ENCODE data around the gene WDR1.

WDR1 gene

DNA sequence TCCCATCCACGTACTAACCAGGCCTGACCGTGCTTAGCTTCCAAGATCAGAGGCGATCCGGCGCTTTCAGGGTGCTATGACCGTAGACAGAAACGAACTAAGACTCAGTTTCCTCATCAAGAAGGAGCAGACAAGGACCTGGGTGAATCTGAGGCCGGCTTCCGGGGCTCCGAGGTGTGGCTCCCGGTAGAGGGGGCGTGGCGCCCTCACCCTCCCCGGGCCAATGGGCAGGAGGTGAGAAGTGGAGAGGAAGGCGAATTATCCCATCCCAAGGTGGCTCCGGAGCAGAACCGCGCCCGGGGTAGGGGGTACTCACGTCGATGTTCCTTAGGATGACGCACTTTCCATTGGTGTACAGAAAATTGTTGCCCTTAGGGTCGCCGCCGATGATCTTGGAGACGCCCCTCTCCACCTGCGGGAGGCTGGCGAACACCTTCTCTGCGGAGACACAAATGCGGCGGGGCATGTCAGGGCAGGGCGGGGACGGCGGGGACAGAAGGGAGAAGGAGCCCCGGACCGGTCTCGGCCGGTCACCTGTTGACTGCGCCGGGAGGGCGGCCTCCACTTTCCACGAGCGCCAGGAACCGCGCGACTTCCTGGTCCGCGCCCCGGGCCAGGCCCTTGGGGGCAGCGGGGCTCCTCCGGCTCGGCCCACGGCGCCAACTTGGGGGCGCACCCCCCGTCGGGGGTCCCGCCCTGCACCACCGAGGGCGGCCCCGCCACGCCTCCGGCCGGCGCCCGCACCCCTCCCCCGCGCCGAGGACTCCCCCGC, 616 bp downstream of the WDR1 start:
- ATAC-seq = peak; percentile 52
- TF ChIP-seq ZNF70 (CRISPR knock-in tag; IDR thresholded peaks at IDR 0.05) = no peak
- no peak for TF ChIP-seq ZFP3 (CRISPR knock-in tag; IDR thresholded peaks at IDR 0.05)
- no peak for TF ChIP-seq OSR1 (CRISPR knock-in tag; IDR thresholded peaks at IDR 0.05)
- TF ChIP-seq ZNF8 (CRISPR knock-in tag; IDR thresholded peaks at IDR 0.05) = no peak
- no peak for TF ChIP-seq GLIS3 (CRISPR knock-in tag; IDR thresholded peaks at IDR 0.05)
- no peak for TF ChIP-seq ISL1 (CRISPR knock-in tag; IDR thresholded peaks at IDR 0.05)
- no peak for TF ChIP-seq PPARA (CRISPR knock-in tag; IDR thresholded peaks at IDR 0.05; ENCODE audit: borderline replicate concordance)
- no peak for TF ChIP-seq ARNTL (CRISPR knock-in tag; IDR thresholded peaks at IDR 0.05; ENCODE audit: borderline replicate concordance, low read depth)

DNA sequence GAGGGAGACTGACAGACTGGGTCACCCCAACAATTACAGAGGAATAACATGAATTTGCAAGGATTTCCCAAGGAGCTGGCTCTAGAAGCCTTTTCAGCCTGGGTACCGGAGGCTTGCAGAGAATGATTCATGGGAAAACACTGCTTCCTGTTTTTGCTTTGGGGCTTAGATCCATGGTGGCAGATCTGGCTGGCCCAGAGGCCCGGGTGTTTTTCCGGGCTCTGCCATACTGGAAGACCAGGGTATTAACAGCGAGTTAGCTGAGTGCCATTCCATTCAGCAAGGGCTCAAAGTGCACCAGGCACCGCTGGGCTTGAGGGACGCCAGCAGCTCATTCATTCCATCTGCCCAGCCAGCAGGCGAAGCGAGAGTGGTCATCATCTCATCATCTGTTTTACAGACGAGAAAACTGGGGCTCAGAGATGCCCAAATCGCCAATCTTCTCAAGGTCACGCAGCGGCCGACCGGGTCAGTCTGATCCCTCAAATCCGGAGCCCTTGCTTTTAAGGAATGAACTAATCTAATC, 1.3 kb downstream of the WDR1 start:
- 0 out of 3 replicates have a peak, but pooled peaks have one; percentile 1 for ATAC-seq
- TF ChIP-seq RARB (CRISPR knock-in tag; IDR thresholded peaks at IDR 0.05) (no peak), ESRRG (CRISPR knock-in tag; IDR thresholded peaks at IDR 0.05) (no peak), TOX (CRISPR knock-in tag; IDR thresholded peaks at IDR 0.05; ENCODE audit: borderline replicate concordance) (no peak), ZFP3 (CRISPR knock-in tag; IDR thresholded peaks at IDR 0.05) (no peak), ARNTL (CRISPR knock-in tag; IDR thresholded peaks at IDR 0.05; ENCODE audit: borderline replicate concordance, low read depth) (no peak), GLIS3 (CRISPR knock-in tag; IDR thresholded peaks at IDR 0.05) (no peak), ISL1 (CRISPR knock-in tag; IDR thresholded peaks at IDR 0.05) (no peak), ZC3H10 (CRISPR knock-in tag; IDR thresholded peaks at IDR 0.05) (no peak), CSDC2 (CRISPR knock-in tag; IDR thresholded peaks at IDR 0.05) (no peak), SNAI2 (CRISPR knock-in tag; IDR thresholded peaks at IDR 0.05) (no peak)
- TF ChIP-seq, protein P1, sequence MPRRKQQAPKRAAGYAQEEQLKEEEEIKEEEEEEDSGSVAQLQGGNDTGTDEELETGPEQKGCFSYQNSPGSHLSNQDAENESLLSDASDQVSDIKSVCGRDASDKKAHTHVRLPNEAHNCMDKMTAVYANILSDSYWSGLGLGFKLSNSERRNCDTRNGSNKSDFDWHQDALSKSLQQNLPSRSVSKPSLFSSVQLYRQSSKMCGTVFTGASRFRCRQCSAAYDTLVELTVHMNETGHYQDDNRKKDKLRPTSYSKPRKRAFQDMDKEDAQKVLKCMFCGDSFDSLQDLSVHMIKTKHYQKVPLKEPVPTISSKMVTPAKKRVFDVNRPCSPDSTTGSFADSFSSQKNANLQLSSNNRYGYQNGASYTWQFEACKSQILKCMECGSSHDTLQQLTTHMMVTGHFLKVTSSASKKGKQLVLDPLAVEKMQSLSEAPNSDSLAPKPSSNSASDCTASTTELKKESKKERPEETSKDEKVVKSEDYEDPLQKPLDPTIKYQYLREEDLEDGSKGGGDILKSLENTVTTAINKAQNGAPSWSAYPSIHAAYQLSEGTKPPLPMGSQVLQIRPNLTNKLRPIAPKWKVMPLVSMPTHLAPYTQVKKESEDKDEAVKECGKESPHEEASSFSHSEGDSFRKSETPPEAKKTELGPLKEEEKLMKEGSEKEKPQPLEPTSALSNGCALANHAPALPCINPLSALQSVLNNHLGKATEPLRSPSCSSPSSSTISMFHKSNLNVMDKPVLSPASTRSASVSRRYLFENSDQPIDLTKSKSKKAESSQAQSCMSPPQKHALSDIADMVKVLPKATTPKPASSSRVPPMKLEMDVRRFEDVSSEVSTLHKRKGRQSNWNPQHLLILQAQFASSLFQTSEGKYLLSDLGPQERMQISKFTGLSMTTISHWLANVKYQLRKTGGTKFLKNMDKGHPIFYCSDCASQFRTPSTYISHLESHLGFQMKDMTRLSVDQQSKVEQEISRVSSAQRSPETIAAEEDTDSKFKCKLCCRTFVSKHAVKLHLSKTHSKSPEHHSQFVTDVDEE (CRISPR knock-in tag; IDR thresholded peaks at IDR 0.05) = no peak
- TF ChIP-seq, protein P2, sequence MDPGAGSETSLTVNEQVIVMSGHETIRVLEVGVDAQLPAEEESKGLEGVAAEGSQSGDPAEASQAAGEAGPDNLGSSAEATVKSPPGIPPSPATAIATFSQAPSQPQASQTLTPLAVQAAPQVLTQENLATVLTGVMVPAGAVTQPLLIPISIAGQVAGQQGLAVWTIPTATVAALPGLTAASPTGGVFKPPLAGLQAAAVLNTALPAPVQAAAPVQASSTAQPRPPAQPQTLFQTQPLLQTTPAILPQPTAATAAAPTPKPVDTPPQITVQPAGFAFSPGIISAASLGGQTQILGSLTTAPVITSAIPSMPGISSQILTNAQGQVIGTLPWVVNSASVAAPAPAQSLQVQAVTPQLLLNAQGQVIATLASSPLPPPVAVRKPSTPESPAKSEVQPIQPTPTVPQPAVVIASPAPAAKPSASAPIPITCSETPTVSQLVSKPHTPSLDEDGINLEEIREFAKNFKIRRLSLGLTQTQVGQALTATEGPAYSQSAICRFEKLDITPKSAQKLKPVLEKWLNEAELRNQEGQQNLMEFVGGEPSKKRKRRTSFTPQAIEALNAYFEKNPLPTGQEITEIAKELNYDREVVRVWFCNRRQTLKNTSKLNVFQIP (CRISPR knock-in tag; IDR thresholded peaks at IDR 0.05; ENCODE audit: borderline replicate concordance, low read depth) = no peak
- TF ChIP-seq, protein P3, sequence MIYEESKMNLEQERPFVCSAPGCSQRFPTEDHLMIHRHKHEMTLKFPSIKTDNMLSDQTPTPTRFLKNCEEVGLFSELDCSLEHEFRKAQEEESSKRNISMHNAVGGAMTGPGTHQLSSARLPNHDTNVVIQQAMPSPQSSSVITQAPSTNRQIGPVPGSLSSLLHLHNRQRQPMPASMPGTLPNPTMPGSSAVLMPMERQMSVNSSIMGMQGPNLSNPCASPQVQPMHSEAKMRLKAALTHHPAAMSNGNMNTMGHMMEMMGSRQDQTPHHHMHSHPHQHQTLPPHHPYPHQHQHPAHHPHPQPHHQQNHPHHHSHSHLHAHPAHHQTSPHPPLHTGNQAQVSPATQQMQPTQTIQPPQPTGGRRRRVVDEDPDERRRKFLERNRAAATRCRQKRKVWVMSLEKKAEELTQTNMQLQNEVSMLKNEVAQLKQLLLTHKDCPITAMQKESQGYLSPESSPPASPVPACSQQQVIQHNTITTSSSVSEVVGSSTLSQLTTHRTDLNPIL (CRISPR knock-in tag; IDR thresholded peaks at IDR 0.05; ENCODE audit: low read depth) = no peak

DNA sequence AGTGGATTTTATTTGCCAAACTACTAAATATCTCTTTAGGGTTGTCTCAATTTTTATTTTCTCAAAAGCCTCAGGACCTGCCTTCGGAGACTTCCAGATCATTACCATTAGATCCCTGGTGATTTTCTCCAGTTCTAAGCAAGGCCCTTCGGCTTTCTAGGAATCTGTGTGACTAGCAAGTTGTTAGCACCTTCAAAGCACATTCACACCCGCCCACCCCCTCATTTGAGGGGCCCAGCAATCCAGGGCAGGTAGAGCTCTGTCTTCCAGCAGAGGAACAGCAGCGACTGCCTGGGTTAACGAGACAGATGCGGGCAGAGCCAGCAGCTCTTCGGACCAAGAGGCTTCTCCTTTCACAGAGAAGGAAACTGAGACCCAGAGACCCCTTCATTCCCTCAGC, 2.0 kb downstream of the WDR1 start:
- TF ChIP-seq, protein P4, sequence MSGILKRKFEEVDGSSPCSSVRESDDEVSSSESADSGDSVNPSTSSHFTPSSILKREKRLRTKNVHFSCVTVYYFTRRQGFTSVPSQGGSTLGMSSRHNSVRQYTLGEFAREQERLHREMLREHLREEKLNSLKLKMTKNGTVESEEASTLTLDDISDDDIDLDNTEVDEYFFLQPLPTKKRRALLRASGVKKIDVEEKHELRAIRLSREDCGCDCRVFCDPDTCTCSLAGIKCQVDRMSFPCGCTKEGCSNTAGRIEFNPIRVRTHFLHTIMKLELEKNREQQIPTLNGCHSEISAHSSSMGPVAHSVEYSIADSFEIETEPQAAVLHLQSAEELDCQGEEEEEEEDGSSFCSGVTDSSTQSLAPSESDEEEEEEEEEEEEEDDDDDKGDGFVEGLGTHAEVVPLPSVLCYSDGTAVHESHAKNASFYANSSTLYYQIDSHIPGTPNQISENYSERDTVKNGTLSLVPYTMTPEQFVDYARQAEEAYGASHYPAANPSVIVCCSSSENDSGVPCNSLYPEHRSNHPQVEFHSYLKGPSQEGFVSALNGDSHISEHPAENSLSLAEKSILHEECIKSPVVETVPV (CRISPR knock-in tag; IDR thresholded peaks at IDR 0.05) = no peak
- TF ChIP-seq, protein P3 (CRISPR knock-in tag; IDR thresholded peaks at IDR 0.05; ENCODE audit: low read depth) = no peak
- TF ChIP-seq TCF4 (CRISPR knock-in tag; IDR thresholded peaks at IDR 0.05; ENCODE audit: borderline replicate concordance) (no peak), CSDC2 (CRISPR knock-in tag; IDR thresholded peaks at IDR 0.05) (no peak), ZNF565 (CRISPR knock-in tag; conservative IDR thresholded peaks at IDR 0.05; ENCODE audit: low read depth) (no peak), ZFP30 (CRISPR knock-in tag; IDR thresholded peaks at IDR 0.05) (no peak), ESRRG (CRISPR knock-in tag; IDR thresholded peaks at IDR 0.05) (no peak), ARNTL (CRISPR knock-in tag; IDR thresholded peaks at IDR 0.05; ENCODE audit: borderline replicate concordance, low read depth) (no peak), PPARA (CRISPR knock-in tag; IDR thresholded peaks at IDR 0.05; ENCODE audit: borderline replicate concordance) (no peak), ISL1 (CRISPR knock-in tag; IDR thresholded peaks at IDR 0.05) (no peak), BACH2 (CRISPR knock-in tag; IDR thresholded peaks at IDR 0.05; ENCODE audit: borderline replicate concordance) (no peak), ZFP3 (CRISPR knock-in tag; IDR thresholded peaks at IDR 0.05) (no peak), SNAI2 (CRISPR knock-in tag; IDR thresholded peaks at IDR 0.05) (no peak), ZC3H10 (CRISPR knock-in tag; IDR thresholded peaks at IDR 0.05) (no peak), ZNF8 (CRISPR knock-in tag; IDR thresholded peaks at IDR 0.05) (no peak), ZNF70 (CRISPR knock-in tag; IDR thresholded peaks at IDR 0.05) (no peak)
- TF ChIP-seq, protein P1 (CRISPR knock-in tag; IDR thresholded peaks at IDR 0.05) = no peak
- TF ChIP-seq, protein P2 (CRISPR knock-in tag; IDR thresholded peaks at IDR 0.05; ENCODE audit: borderline replicate concordance, low read depth) = no peak
- ATAC-seq = no peak
